NB4 (cell line): ENCODE data around the gene CRADD.

Experiments
- DNase-seq: peaks from one replicate; pipeline ENCODE4 v3.0.0; 2010; ENCODE audit warnings: low read depth
- H3K4me3 ChIP-seq: one replicate; pipeline ENCODE4 v1.5.1; 2011; ENCODE audit warnings: mild to moderate bottlenecking, low read depth, low read length, moderate library complexity
- MAX ChIP-seq: IDR thresholded peaks from 2 replicates; pipeline ENCODE4 v1.6.1; 2011; ENCODE audit warnings: low read depth, low read length
- MYC ChIP-seq: IDR thresholded peaks from 2 replicates; pipeline ENCODE4 v1.6.1; 2011; ENCODE audit warnings: low read depth, low read length
- POLR2A ChIP-seq: IDR thresholded peaks from 2 replicates; pipeline ENCODE4 v1.6.1; 2011; ENCODE audit warnings: mild to moderate bottlenecking; ENCODE audit not compliant: insufficient read length; ENCODE audit errors: extremely low read depth
- TF ChIP-seq, protein P1 (sequence below): IDR thresholded peaks from one replicate; pipeline ENCODE4 v1.5.1; 2012; ENCODE audit warnings: low read depth, low read length

CRADD gene

GRCh38 chr12:93689076-93689834, 12.1 kb downstream of the CRADD start:
- H3K4me3 ChIP-seq = no peak overlapping the region
- DNase-seq = no peak
- TF ChIP-seq MAX = no peak
- TF ChIP-seq, protein P1, sequence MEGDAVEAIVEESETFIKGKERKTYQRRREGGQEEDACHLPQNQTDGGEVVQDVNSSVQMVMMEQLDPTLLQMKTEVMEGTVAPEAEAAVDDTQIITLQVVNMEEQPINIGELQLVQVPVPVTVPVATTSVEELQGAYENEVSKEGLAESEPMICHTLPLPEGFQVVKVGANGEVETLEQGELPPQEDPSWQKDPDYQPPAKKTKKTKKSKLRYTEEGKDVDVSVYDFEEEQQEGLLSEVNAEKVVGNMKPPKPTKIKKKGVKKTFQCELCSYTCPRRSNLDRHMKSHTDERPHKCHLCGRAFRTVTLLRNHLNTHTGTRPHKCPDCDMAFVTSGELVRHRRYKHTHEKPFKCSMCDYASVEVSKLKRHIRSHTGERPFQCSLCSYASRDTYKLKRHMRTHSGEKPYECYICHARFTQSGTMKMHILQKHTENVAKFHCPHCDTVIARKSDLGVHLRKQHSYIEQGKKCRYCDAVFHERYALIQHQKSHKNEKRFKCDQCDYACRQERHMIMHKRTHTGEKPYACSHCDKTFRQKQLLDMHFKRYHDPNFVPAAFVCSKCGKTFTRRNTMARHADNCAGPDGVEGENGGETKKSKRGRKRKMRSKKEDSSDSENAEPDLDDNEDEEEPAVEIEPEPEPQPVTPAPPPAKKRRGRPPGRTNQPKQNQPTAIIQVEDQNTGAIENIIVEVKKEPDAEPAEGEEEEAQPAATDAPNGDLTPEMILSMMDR = no peak
- TF ChIP-seq POLR2A = no peak
- no peak for TF ChIP-seq MYC

GRCh38 chr12:93696462-93696861, 19.3 kb downstream of the CRADD start:
- TF ChIP-seq MAX (no peak), POLR2A (no peak), MYC (no peak)
- TF ChIP-seq, protein P1 = no peak
- no peak for DNase-seq
- no peak overlapping the region for H3K4me3 ChIP-seq

DNA sequence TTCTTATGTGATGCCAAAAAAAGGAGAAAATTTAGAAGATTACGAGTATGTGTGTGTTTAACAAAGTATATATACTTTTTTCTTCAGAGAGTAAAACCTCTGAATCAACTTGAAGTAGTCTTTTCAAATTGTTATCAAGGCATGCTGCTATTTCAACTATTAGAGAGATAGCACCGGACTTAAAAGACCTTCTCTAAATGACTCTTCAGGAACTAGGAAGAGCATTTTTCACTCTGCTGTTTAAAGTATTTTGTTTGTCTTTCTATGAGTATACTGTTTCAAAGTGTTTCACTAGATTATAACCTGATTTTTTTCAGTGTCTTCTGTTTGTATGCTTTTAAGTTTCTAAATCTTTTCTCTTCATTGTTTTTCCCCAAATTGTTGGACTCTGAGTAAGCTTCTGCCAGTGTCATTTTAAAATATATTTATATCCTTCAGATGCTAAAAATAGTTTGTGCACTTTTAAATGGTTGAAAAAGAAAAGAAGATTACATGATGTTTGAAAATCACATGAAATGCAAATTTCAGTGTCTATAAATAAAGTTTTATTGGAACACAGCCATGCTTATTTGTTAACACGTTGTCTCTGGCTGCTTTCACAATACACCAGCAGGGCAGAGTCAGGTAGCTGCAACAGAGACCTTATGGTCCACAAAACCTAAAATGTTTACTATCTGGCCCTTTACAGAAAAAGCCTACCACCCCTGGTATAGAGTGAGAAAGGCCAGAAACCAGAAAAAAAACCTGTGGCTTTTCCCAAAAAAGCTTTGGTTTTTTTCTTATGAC, 21.3 kb downstream of the CRADD start:
- H3K4me3 ChIP-seq = no peak overlapping the region
- no peak for TF ChIP-seq MYC
- no peak for TF ChIP-seq MAX
- TF ChIP-seq POLR2A = no peak
- TF ChIP-seq, protein P1 = no peak
- DNase-seq = no peak

DNA sequence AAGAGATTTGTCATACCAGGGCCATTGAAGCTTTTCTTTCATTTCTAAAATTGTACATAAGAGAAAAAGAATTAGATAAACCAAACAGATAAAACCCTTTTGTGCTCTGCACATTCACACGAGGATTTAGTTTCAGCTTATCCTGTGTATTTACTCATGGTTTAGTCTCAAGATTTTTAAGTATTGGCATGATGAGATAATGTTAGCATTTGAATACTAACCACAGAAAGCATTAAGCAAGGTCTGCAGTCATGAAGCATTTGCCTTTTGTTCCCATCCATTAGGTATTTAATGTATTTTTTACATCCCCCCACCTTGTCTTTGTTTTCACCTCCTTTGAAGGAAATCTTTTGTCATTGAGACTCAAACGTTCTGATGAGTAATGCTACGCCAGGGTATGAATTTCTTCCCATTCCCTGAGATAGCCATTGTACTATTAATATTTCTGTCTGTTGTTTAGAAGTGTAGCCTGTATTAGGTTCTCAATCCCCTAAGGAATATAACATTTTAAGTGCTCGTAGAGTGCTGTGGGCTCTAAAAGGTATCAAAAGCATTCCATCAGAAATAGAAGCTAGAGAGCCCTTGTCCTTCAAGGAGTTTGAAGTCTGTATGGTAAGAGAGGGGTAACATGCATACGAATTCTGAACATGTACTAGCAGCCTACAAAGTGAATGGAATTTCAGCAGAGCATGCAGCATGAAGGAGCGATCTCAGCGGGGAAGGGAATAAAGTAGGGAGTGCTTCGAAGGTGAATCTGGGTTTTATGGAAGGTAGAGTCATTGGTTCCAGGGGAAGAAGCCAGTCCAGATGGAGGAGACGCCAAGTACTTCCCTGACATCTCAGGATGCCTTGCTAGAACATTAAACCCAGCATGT, 22.3 kb downstream of the CRADD start:
- no peak overlapping the region for H3K4me3 ChIP-seq
- TF ChIP-seq MYC = no peak
- TF ChIP-seq, protein P1 = no peak
- TF ChIP-seq MAX = no peak
- TF ChIP-seq POLR2A = no peak
- no peak for DNase-seq

- TF ChIP-seq MYC = no peak
- DNase-seq = no peak
- H3K4me3 ChIP-seq = no peak overlapping the region
Measured at GRCh38 chr12:93702707-93703315, 25.6 kb downstream of the CRADD start.
